DOHH2 (cell line): ENCODE results near the gene TCP1.

ENCODE experiments used
- H3F3A ChIP-seq: fragments of 200-600 bp; sonication (generic), shearing (Covaris generic); 2 replicates; pipeline ENCODE4 v1.6.0; 2016; ENCODE audit warnings: antibody characterized with exemption, mild to moderate bottlenecking; ENCODE audit not compliant: control insufficient read depth, insufficient read depth
- H3K27ac ChIP-seq: fragments of 200-600 bp; sonication (generic); 2 replicates; pipeline ENCODE4 v1.5.1; 2014; ENCODE audit warnings: low read depth, mild to moderate bottlenecking, low read length, moderate library complexity
- H3K27me3 ChIP-seq: fragments of 200-600 bp; sonication (generic); 2 replicates; pipeline ENCODE4 v1.6.1; 2014; ENCODE audit warnings: mild to moderate bottlenecking, low read length, mixed read lengths; ENCODE audit not compliant: control insufficient read depth
- H3K36me3 ChIP-seq: fragments of 200-600 bp; sonication (generic); 2 replicates; pipeline ENCODE4 v1.6.1; 2014; ENCODE audit warnings: mild to moderate bottlenecking, low read length, moderate library complexity, mixed read lengths; ENCODE audit not compliant: control insufficient read depth
- H3K4me1 ChIP-seq: fragments of 200-600 bp; sonication (generic); 2 replicates; pipeline ENCODE4 v1.6.1; 2014; ENCODE audit warnings: mild to moderate bottlenecking, low read length, mixed read lengths; ENCODE audit not compliant: control insufficient read depth
- H3K4me2 ChIP-seq: fragments of 200-600 bp; sonication (generic); 2 replicates; pipeline ENCODE4 v1.6.0; 2014; ENCODE audit warnings: mild to moderate bottlenecking, low read length, moderate library complexity
- H3K4me3 ChIP-seq: fragments of 200-600 bp; sonication (generic); 2 replicates; pipeline ENCODE4 v1.5.1; 2014; ENCODE audit warnings: mild to moderate bottlenecking, low read length, mixed read lengths
- H3K79me2 ChIP-seq: fragments of 200-600 bp; sonication (generic); 2 replicates; pipeline ENCODE4 v1.6.1; 2014; ENCODE audit warnings: mild to moderate bottlenecking, low read length, mixed read lengths; ENCODE audit not compliant: control insufficient read depth
- H3K9me2 ChIP-seq: fragments of 200-600 bp; sonication (generic); replicated peaks from 2 replicates; pipeline ENCODE4 v1.6.1; 2014; ENCODE audit warnings: mild to moderate bottlenecking, low read length, mixed read lengths; ENCODE audit not compliant: control insufficient read depth
- H3K9me3 ChIP-seq: fragments of 200-600 bp; sonication (generic); 2 replicates; pipeline ENCODE4 v1.6.1; 2014; ENCODE audit warnings: antibody characterized with exemption, low read length, mixed read lengths; ENCODE audit not compliant: control insufficient read depth, insufficient read depth
- H4K20me1 ChIP-seq: fragments of 200-600 bp; sonication (generic); 2 replicates; pipeline ENCODE4 v1.6.0; 2014; ENCODE audit warnings: low read depth, mild to moderate bottlenecking, antibody characterized with exemption, low read length, moderate library complexity; ENCODE audit not compliant: control insufficient read depth, insufficient read depth
- CTCF ChIP-seq: fragments of 200-600 bp; sonication (generic); IDR thresholded peaks from one replicate; pipeline ENCODE4 v1.5.1; 2014; ENCODE audit warnings: antibody characterized with exemption, mild to moderate bottlenecking, low read depth, low read length; ENCODE audit not compliant: poor library complexity, severe bottlenecking
- EZH2phosphoT487 ChIP-seq: fragments of 200-600 bp; sonication (generic); IDR thresholded peaks from 2 replicates; pipeline ENCODE4 v1.6.1; 2017; ENCODE audit warnings: borderline replicate concordance, mild to moderate bottlenecking, antibody characterized with exemption, low read length, moderate library complexity, mixed read lengths

The TCP1 gene

GRCh38 chr6:159777240-159777904, 12.0 kb downstream of the TCP1 start:
- H3F3A ChIP-seq = peaks cover 75% of the 10 kb centered on the region
- H3K36me3 ChIP-seq = peaks cover 95% of the 10 kb centered on the region
- no peaks in the 10 kb centered on the region for H3K27me3 ChIP-seq
- no peaks in the 10 kb centered on the region for H3K9me2 ChIP-seq
- no peak overlapping the region for H3K27ac ChIP-seq
- H3K4me1 ChIP-seq = no peaks in the 10 kb centered on the region
- H3K4me3 ChIP-seq = no peak overlapping the region
- TF ChIP-seq CTCF (no peak), EZH2phosphoT487 (no peak)
- no peak overlapping the region for H3K4me2 ChIP-seq
- peaks cover 13% of the 10 kb centered on the region for H3K79me2 ChIP-seq
- no peaks in the 10 kb centered on the region for H3K9me3 ChIP-seq
- peaks cover 10% of the 10 kb centered on the region; the same call in 1 of the 2 replicates for H4K20me1 ChIP-seq

GRCh38 chr6:159772196-159772595, 17.2 kb downstream of the TCP1 start:
- H3F3A ChIP-seq = peaks cover 27% of the 10 kb centered on the region
- H3K4me2 ChIP-seq = no peak overlapping the region
- H3K79me2 ChIP-seq = no peaks in the 10 kb centered on the region
- no peaks in the 10 kb centered on the region for H3K27me3 ChIP-seq
- no peak for TF ChIP-seq EZH2phosphoT487
- no peak for TF ChIP-seq CTCF
- no peaks in the 10 kb centered on the region for H3K9me2 ChIP-seq
- no peak overlapping the region for H3K27ac ChIP-seq
- peaks cover 89% of the 10 kb centered on the region for H3K36me3 ChIP-seq
- no peaks in the 10 kb centered on the region for H4K20me1 ChIP-seq
- no peak overlapping the region for H3K4me3 ChIP-seq
- no peaks in the 10 kb centered on the region for H3K9me3 ChIP-seq
- no peaks in the 10 kb centered on the region for H3K4me1 ChIP-seq

- H3K4me2 ChIP-seq = no peak overlapping the region
- no peak overlapping the region for H3K4me3 ChIP-seq
- no peaks in the 10 kb centered on the region for H4K20me1 ChIP-seq
- no peak overlapping the region for H3K27ac ChIP-seq
- TF ChIP-seq CTCF (no peak), EZH2phosphoT487 (no peak)
- no peaks in the 10 kb centered on the region for H3K9me2 ChIP-seq
- H3K9me3 ChIP-seq = no peaks in the 10 kb centered on the region
- H3K4me1 ChIP-seq = peaks cover 5% of the 10 kb centered on the region; the same call in 1 of the 2 replicates
- H3K27me3 ChIP-seq = no peaks in the 10 kb centered on the region
- peaks cover 2% of the 10 kb centered on the region; the same call in 1 of the 2 replicates for H3F3A ChIP-seq
- H3K79me2 ChIP-seq = peaks cover 15% of the 10 kb centered on the region
- H3K36me3 ChIP-seq = peaks cover 89% of the 10 kb centered on the region
Measured at GRCh38 chr6:159769470-159769869, 19.9 kb downstream of the TCP1 start.
